ENCODE results near the gene LEPR.

Gene LEPR

GRCh38 chr1:65425006-65425405 is 4.5 kb downstream of the LEPR start:
- H3K4me1 ChIP-seq (ENCODE audit: control insufficient read depth, insufficient read depth, low read length): peaks cover 58% of the 10 kb centered on the region
- peak overlapping the region; percentile 34 for H3K4me3 ChIP-seq (ENCODE audit: low read length)
- peak overlapping the region; percentile 66 for H3K9ac ChIP-seq (ENCODE audit: low read depth, low read length)
- peak overlapping the region; percentile 85 for H3K4me2 ChIP-seq (ENCODE audit: low read length)
- peaks cover 38% of the 10 kb centered on the region for H3K36me3 ChIP-seq (ENCODE audit: insufficient read depth, low read length)
- H3K9me3 ChIP-seq (replicated peaks; ENCODE audit: low read length): no peaks in the 10 kb centered on the region
- H3K27me3 ChIP-seq (ENCODE audit: control insufficient read depth, insufficient read depth, low read length): no peaks in the 10 kb centered on the region

GRCh38 chr1:65425697-65426096 is 5.2 kb downstream of the LEPR start:
- peak overlapping the region; percentile 33 for H3K4me3 ChIP-seq (ENCODE audit: low read length)

GRCh38 chr1:65429078-65429477 is 8.6 kb downstream of the LEPR start:
- peak overlapping the region; percentile 73 for H3K4me2 ChIP-seq (ENCODE audit: low read length)
- H3K27me3 ChIP-seq (ENCODE audit: control insufficient read depth, insufficient read depth, low read length): no peaks in the 10 kb centered on the region
- H3K4me3 ChIP-seq (ENCODE audit: low read length): peak overlapping the region; percentile 26
- peak overlapping the region; percentile 29 for H3K9ac ChIP-seq (ENCODE audit: low read depth, low read length)
- H3K9me3 ChIP-seq (replicated peaks; ENCODE audit: low read length): no peaks in the 10 kb centered on the region
- peaks cover 68% of the 10 kb centered on the region for H3K36me3 ChIP-seq (ENCODE audit: insufficient read depth, low read length)
- H3K4me1 ChIP-seq (ENCODE audit: control insufficient read depth, insufficient read depth, low read length): peaks cover 52% of the 10 kb centered on the region

More at GRCh38 chr1:65425697-65426096, 5.2 kb downstream of the LEPR start:
- Histone ChIP-seq H3K9me3 (replicated peaks; ENCODE audit: low read length) (no peaks in the 10 kb centered on the region), H3K36me3 (ENCODE audit: insufficient read depth, low read length) (peaks cover 45% of the 10 kb centered on the region), H3K4me1 (ENCODE audit: control insufficient read depth, insufficient read depth, low read length) (peaks cover 65% of the 10 kb centered on the region), H3K27me3 (ENCODE audit: control insufficient read depth, insufficient read depth, low read length) (no peaks in the 10 kb centered on the region), H3K9ac (ENCODE audit: low read depth, low read length) (peak overlapping the region; percentile 71), H3K4me2 (ENCODE audit: low read length) (peak overlapping the region; percentile 85)

- H3K4me3 ChIP-seq (ENCODE audit: low read length): peak overlapping the region; percentile 39
- peaks cover 45% of the 10 kb centered on the region for H3K4me1 ChIP-seq (ENCODE audit: control insufficient read depth, insufficient read depth, low read length)
- H3K27me3 ChIP-seq (ENCODE audit: control insufficient read depth, insufficient read depth, low read length): no peaks in the 10 kb centered on the region
- peak overlapping the region; percentile 82 for H3K9ac ChIP-seq (ENCODE audit: low read depth, low read length)
- H3K4me2 ChIP-seq (ENCODE audit: low read length): peak overlapping the region; percentile 73
- no peaks in the 10 kb centered on the region for H3K9me3 ChIP-seq (replicated peaks; ENCODE audit: low read length)
- H3K36me3 ChIP-seq (ENCODE audit: insufficient read depth, low read length): peaks cover 73% of the 10 kb centered on the region
These were observed 9.3 kb downstream of the LEPR start for GRCh38 chr1:65429806-65430205.

GRCh38 chr1:65431111-65431705 is 10.7 kb downstream of the LEPR start:
- Histone ChIP-seq H3K9me3 (replicated peaks; ENCODE audit: low read length) (no peaks in the 10 kb centered on the region), H3K9ac (ENCODE audit: low read depth, low read length) (peak overlapping the region; percentile 82), H3K4me3 (ENCODE audit: low read length) (peak overlapping the region; percentile 25), H3K36me3 (ENCODE audit: insufficient read depth, low read length) (peaks cover 68% of the 10 kb centered on the region), H3K27me3 (ENCODE audit: control insufficient read depth, insufficient read depth, low read length) (no peaks in the 10 kb centered on the region), H3K4me1 (ENCODE audit: control insufficient read depth, insufficient read depth, low read length) (peaks cover 34% of the 10 kb centered on the region), H3K4me2 (ENCODE audit: low read length) (peak overlapping the region; percentile 73)

GRCh38 chr1:65432918-65433317 is 12.4 kb downstream of the LEPR start:
- Histone ChIP-seq H3K4me3 (ENCODE audit: low read length) (no peak overlapping the region), H3K9me3 (replicated peaks; ENCODE audit: low read length) (no peaks in the 10 kb centered on the region), H3K9ac (ENCODE audit: low read depth, low read length) (no peak overlapping the region), H3K27me3 (ENCODE audit: control insufficient read depth, insufficient read depth, low read length) (no peaks in the 10 kb centered on the region), H3K36me3 (ENCODE audit: insufficient read depth, low read length) (peaks cover 52% of the 10 kb centered on the region), H3K4me2 (ENCODE audit: low read length) (no peak overlapping the region), H3K4me1 (ENCODE audit: control insufficient read depth, insufficient read depth, low read length) (peaks cover 31% of the 10 kb centered on the region)

GRCh38 chr1:65434255-65434654 is 13.8 kb downstream of the LEPR start:
- Histone ChIP-seq H3K4me2 (ENCODE audit: low read length) (no peak overlapping the region), H3K4me3 (ENCODE audit: low read length) (no peak overlapping the region), H3K4me1 (ENCODE audit: control insufficient read depth, insufficient read depth, low read length) (peaks cover 27% of the 10 kb centered on the region), H3K9ac (ENCODE audit: low read depth, low read length) (no peak overlapping the region), H3K36me3 (ENCODE audit: insufficient read depth, low read length) (peaks cover 41% of the 10 kb centered on the region), H3K27me3 (ENCODE audit: control insufficient read depth, insufficient read depth, low read length) (no peaks in the 10 kb centered on the region), H3K9me3 (replicated peaks; ENCODE audit: low read length) (no peaks in the 10 kb centered on the region)

- H3K4me3 ChIP-seq (ENCODE audit: low read length): no peak overlapping the region
- no peak overlapping the region for H3K9ac ChIP-seq (ENCODE audit: low read depth, low read length)
These were observed 14.3 kb downstream of the LEPR start for GRCh38 chr1:65434760-65435159.

GRCh38 chr1:65435987-65436386 is 15.5 kb downstream of the LEPR start:
- Histone ChIP-seq H3K9ac (ENCODE audit: low read depth, low read length) (peak overlapping the region; percentile 33), H3K4me1 (ENCODE audit: control insufficient read depth, insufficient read depth, low read length) (peaks cover 14% of the 10 kb centered on the region), H3K9me3 (replicated peaks; ENCODE audit: low read length) (no peaks in the 10 kb centered on the region), H3K27me3 (ENCODE audit: control insufficient read depth, insufficient read depth, low read length) (no peaks in the 10 kb centered on the region), H3K4me2 (ENCODE audit: low read length) (no peak overlapping the region), H3K36me3 (ENCODE audit: insufficient read depth, low read length) (peaks cover 29% of the 10 kb centered on the region), H3K4me3 (ENCODE audit: low read length) (no peak overlapping the region)

More at GRCh38 chr1:65434760-65435159, 14.3 kb downstream of the LEPR start:
- peaks cover 22% of the 10 kb centered on the region for H3K4me1 ChIP-seq (ENCODE audit: control insufficient read depth, insufficient read depth, low read length)
- H3K9me3 ChIP-seq (replicated peaks; ENCODE audit: low read length): no peaks in the 10 kb centered on the region
- H3K4me2 ChIP-seq (ENCODE audit: low read length): no peak overlapping the region
- peaks cover 39% of the 10 kb centered on the region for H3K36me3 ChIP-seq (ENCODE audit: insufficient read depth, low read length)
- H3K27me3 ChIP-seq (ENCODE audit: control insufficient read depth, insufficient read depth, low read length): no peaks in the 10 kb centered on the region

GRCh38 chr1:65437616-65438015 is 17.1 kb downstream of the LEPR start:
- no peak overlapping the region for H3K4me3 ChIP-seq (ENCODE audit: low read length)
- no peak overlapping the region for H3K9ac ChIP-seq (ENCODE audit: low read depth, low read length)
- no peaks in the 10 kb centered on the region for H3K27me3 ChIP-seq (ENCODE audit: control insufficient read depth, insufficient read depth, low read length)
- H3K4me2 ChIP-seq (ENCODE audit: low read length): no peak overlapping the region
- H3K4me1 ChIP-seq (ENCODE audit: control insufficient read depth, insufficient read depth, low read length): peaks cover 11% of the 10 kb centered on the region
- H3K9me3 ChIP-seq (replicated peaks; ENCODE audit: low read length): no peaks in the 10 kb centered on the region
- peaks cover 16% of the 10 kb centered on the region for H3K36me3 ChIP-seq (ENCODE audit: insufficient read depth, low read length)

GRCh38 chr1:65440322-65440900 is 19.9 kb downstream of the LEPR start:
- Histone ChIP-seq H3K9ac (ENCODE audit: low read depth, low read length) (no peak overlapping the region), H3K4me2 (ENCODE audit: low read length) (no peak overlapping the region), H3K4me1 (ENCODE audit: control insufficient read depth, insufficient read depth, low read length) (peaks cover 11% of the 10 kb centered on the region), H3K36me3 (ENCODE audit: insufficient read depth, low read length) (no peaks in the 10 kb centered on the region), H3K9me3 (replicated peaks; ENCODE audit: low read length) (no peaks in the 10 kb centered on the region), H3K27me3 (ENCODE audit: control insufficient read depth, insufficient read depth, low read length) (no peaks in the 10 kb centered on the region), H3K4me3 (ENCODE audit: low read length) (no peak overlapping the region)

GRCh38 chr1:65440915-65441314 is 20.4 kb downstream of the LEPR start:
- H3K9me3 ChIP-seq (replicated peaks; ENCODE audit: low read length): no peaks in the 10 kb centered on the region
- peaks cover 7% of the 10 kb centered on the region for H3K4me1 ChIP-seq (ENCODE audit: control insufficient read depth, insufficient read depth, low read length)
- H3K4me2 ChIP-seq (ENCODE audit: low read length): no peak overlapping the region
- H3K27me3 ChIP-seq (ENCODE audit: control insufficient read depth, insufficient read depth, low read length): no peaks in the 10 kb centered on the region
- no peaks in the 10 kb centered on the region for H3K36me3 ChIP-seq (ENCODE audit: insufficient read depth, low read length)
- H3K9ac ChIP-seq (ENCODE audit: low read depth, low read length): no peak overlapping the region
- no peak overlapping the region for H3K4me3 ChIP-seq (ENCODE audit: low read length)
